Measurements from ENCODE around the gene LRFN3. TPM values are rescaled to one million over a fixed set of nuclear protein-coding genes. Genes with fewer than 3 reads are reported as not detected.
A peak's percentile ranks its signal among the peaks of the same experiment; 100 is the strongest.

Gene LRFN3
- total and polyA plus RNA-seq, 2 of the 13 experiments (the other 11 are each of a cell fraction or from before 2014, with no cell fraction given): 0.74 to 1.6 TPM

GRCh38 chr19:35931161-35931873 is 4.9 kb upstream of the LRFN3 start (continued):
- no peak for TF ChIP-seq ZBTB20 (CRISPR knock-in tag; IDR thresholded peaks at IDR 0.05; ENCODE audit: borderline replicate concordance, low read depth)
- peak; percentile 92 for TF ChIP-seq GATAD1 (CRISPR knock-in tag; IDR thresholded peaks at IDR 0.05)
- no peak; the same call in 1 of the 2 replicates for TF ChIP-seq NR2F2 (IDR thresholded peaks at IDR 0.05; ENCODE audit: borderline replicate concordance, low read depth)
- TF ChIP-seq NFE2L1 (CRISPR knock-in tag; IDR thresholded peaks at IDR 0.05; ENCODE audit: borderline replicate concordance): no peak
- TF ChIP-seq, protein P1, sequence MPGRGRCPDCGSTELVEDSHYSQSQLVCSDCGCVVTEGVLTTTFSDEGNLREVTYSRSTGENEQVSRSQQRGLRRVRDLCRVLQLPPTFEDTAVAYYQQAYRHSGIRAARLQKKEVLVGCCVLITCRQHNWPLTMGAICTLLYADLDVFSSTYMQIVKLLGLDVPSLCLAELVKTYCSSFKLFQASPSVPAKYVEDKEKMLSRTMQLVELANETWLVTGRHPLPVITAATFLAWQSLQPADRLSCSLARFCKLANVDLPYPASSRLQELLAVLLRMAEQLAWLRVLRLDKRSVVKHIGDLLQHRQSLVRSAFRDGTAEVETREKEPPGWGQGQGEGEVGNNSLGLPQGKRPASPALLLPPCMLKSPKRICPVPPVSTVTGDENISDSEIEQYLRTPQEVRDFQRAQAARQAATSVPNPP (CRISPR knock-in tag; IDR thresholded peaks at IDR 0.05): no peak
- TF ChIP-seq ZKSCAN1 (IDR thresholded peaks at IDR 0.05; ENCODE audit: low read length): no peak; the same call in 1 of the 2 replicates
- TF ChIP-seq ZNF7 (CRISPR knock-in tag; IDR thresholded peaks at IDR 0.05): no peak
- TF ChIP-seq ZSCAN20 (CRISPR knock-in tag; IDR thresholded peaks at IDR 0.05; ENCODE audit: borderline replicate concordance): no peak
- TF ChIP-seq ZNF878 (CRISPR knock-in tag; IDR thresholded peaks at IDR 0.05): no peak
- TF ChIP-seq U2AF2 (IDR thresholded peaks at IDR 0.05; ENCODE audit: low read depth, low read length): no peak; the same call in 1 of the 2 replicates
- TF ChIP-seq SMC3 (IDR thresholded peaks at IDR 0.05; ENCODE audit: low read length): peak; percentile 77
- 0 out of 2 replicates have a peak, but pooled peaks have one; percentile 24 for TF ChIP-seq STAT5B (CRISPR knock-in tag; IDR thresholded peaks at IDR 0.05)
- peak; percentile 53 for TF ChIP-seq NCOA2 (CRISPR knock-in tag; IDR thresholded peaks at IDR 0.05)
- TF ChIP-seq, protein P2, sequence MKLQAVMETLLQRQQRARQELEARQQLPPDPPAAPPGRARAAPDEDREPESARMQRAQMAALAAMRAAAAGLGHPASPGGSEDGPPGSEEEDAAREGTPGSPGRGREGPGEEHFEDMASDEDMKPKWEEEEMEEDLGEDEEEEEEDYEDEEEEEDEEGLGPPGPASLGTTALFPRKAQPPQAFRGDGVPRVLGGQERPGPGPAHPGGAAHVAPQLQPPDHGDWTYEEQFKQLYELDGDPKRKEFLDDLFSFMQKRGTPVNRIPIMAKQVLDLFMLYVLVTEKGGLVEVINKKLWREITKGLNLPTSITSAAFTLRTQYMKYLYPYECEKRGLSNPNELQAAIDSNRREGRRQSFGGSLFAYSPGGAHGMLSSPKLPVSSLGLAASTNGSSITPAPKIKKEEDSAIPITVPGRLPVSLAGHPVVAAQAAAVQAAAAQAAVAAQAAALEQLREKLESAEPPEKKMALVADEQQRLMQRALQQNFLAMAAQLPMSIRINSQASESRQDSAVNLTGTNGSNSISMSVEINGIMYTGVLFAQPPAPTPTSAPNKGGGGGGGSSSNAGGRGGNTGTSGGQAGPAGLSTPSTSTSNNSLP (IDR thresholded peaks at IDR 0.05; ENCODE audit: low read depth, low read length): no peak
- 0 out of 2 replicates have a peak, but pooled peaks have one; percentile 37 for TF ChIP-seq MEIS1 (CRISPR knock-in tag; IDR thresholded peaks at IDR 0.05; ENCODE audit: borderline replicate concordance)
- TF ChIP-seq ZNF431 (CRISPR knock-in tag; IDR thresholded peaks at IDR 0.05; ENCODE audit: borderline replicate concordance, low read depth): no peak
- TF ChIP-seq NFIC (IDR thresholded peaks at IDR 0.05; ENCODE audit: low read length): no peak
- TF ChIP-seq POLR2AphosphoS2 (IDR thresholded peaks at IDR 0.05; ENCODE audit: low read depth, low read length): no peak
- TF ChIP-seq, protein P3, sequence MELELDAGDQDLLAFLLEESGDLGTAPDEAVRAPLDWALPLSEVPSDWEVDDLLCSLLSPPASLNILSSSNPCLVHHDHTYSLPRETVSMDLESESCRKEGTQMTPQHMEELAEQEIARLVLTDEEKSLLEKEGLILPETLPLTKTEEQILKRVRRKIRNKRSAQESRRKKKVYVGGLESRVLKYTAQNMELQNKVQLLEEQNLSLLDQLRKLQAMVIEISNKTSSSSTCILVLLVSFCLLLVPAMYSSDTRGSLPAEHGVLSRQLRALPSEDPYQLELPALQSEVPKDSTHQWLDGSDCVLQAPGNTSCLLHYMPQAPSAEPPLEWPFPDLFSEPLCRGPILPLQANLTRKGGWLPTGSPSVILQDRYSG (CRISPR knock-in tag; IDR thresholded peaks at IDR 0.05): 0 out of 2 replicates have a peak, but pooled peaks have one; percentile 22
- no peak for TF ChIP-seq CSRNP2 (CRISPR knock-in tag; conservative IDR thresholded peaks at IDR 0.05; ENCODE audit: low read depth)
- TF ChIP-seq EEA1 (CRISPR knock-in tag; IDR thresholded peaks at IDR 0.05; ENCODE audit: borderline replicate concordance): no peak
- TF ChIP-seq CHCHD3 (CRISPR knock-in tag; IDR thresholded peaks at IDR 0.05): no peak
- TF ChIP-seq ZFP37 (CRISPR knock-in tag; IDR thresholded peaks at IDR 0.05; ENCODE audit: borderline replicate concordance): peak; percentile 41; the same call in 1 of the 2 replicates
- TF ChIP-seq EHMT2 (IDR thresholded peaks at IDR 0.05; ENCODE audit: borderline replicate concordance, low read depth, low read length): no peak
- no peak for TF ChIP-seq ZNF816 (CRISPR knock-in tag; IDR thresholded peaks at IDR 0.05; ENCODE audit: borderline replicate concordance)
- no peak for TF ChIP-seq ZNF660 (CRISPR knock-in tag; IDR thresholded peaks at IDR 0.05; ENCODE audit: borderline replicate concordance, low read depth)

Data from HepG2 (cell line).